NCI-H2227 (cell line): ENCODE data around the gene AFAP1L1.

ENCODE experiments used
- DNase-seq: peaks from one replicate; lab custom pipeline; 2025; ENCODE audit not compliant: unreplicated experiment; lab: John Stamatoyannopoulos, UW

AFAP1L1 gene

DNA sequence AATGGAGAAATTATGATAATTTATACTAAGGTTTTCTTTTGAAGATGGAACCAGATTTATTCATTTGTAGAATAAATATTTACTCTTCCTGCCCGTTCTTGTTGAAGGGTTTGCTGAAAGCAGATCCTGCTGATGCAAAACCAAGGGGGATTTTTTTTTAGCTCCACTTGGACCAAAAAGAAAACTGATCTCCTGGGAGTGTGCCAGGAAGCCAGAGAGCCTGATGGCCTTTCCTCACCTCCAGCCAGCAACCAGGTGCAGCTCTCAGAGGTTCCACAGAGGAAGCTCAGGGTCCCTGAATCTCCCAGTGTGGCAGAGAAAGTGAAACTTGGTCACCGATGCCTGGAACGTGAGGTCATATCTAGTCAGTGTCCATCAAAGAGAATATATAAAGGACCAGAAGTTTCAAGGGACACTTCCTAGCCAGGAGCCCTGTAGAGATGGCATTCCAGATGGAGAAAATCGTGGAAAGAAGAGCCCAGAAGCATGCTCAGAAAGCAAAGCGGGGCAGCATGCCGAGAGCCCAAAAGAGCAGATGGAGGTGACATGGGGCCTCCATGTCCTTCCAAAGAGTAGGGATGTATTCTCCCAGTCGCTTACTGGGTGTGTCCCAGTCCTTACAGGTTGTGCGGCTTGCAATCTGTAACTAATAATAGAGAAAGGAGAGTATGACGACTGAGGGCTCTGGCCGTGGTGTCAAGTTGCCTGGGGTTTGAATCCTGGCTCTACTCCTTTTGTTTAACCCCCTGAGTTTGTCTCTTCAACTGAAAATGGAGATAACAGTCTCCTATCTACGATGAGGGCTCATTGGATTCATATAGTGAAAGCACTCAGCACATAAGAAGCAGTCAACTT lies 12.2 kb downstream of the AFAP1L1 start:
- DNase-seq, result no peak

DNA sequence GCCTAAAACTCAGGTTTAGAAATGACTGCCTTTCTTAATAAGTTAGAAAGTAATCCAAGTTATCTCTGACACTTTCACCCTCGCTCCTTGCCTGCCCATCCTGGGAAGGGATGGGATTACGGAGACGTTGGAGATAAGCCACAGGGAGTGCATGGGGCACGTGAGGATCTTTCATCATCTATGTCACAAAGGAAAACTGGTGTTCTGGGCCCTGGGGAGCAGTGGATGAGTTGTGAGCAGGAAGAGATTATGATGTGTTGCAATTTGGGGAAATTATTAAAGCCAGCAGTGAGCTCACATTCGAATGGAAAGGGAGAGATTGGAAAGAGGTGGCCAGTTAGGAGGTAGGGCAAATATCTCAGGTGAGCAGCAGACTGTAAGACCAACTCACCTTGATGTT lies 12.8 kb downstream of the AFAP1L1 start:
- no peak for DNase-seq

DNA sequence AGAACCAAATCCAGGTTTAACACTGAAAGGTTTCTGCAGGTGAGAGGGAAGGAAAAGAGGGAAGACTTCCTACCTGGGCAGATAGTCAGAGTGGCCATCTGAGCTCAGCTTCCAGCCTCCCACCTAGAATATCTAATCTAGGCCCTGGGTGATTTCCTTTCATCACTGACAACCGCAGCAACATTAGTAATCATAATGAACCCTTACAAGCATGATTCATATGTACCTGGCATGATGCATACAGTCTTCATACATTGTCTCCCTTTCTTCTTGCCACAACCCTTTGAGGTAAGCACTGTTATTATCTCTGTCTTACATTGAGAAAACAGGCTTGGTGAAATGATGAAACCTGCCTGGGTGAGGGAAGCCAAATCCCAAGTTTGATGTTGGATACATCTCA lies 13.5 kb downstream of the AFAP1L1 start:
- no peak for DNase-seq

DNA sequence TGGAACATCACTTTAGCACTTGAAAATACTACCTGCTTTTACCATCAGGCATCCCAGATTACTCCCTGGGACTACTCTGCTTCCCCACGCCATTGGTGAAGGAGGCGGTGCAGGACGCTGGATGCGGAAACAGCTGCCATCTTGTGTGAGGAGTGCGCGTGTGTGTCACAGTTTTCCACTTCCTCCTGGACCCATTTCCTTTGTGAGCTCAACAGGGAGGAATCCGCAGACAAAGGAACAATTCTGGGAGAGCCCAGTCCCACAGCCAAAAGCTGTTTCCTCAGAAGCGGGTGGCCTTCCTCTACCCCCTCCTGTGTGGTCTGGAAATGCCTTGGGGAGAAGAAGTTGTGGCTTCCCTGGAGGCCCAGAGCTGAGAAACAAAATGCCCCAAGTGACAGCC lies 16.8 kb downstream of the AFAP1L1 start:
- DNase-seq, result no peak

DNA sequence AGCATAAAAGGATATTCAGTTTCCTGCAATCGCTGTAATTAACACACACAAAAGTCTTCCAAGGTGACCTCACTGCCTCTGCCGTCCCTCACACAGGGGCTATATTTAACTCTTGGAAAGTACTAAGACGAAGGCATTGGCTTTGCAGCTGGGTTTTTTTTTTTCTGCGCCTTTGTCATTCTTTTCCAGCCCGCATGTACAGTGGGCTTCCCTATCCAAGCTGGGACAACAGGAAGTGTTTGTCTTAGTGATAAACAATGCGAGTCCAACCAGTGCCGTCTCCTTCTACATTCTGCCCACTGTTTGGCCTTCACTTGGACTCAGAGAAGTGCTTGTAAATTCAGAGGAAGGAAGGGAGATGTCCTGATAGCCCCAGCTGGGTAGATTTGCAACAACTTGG lies 17.6 kb downstream of the AFAP1L1 start:
- DNase-seq, result no peak

DNA sequence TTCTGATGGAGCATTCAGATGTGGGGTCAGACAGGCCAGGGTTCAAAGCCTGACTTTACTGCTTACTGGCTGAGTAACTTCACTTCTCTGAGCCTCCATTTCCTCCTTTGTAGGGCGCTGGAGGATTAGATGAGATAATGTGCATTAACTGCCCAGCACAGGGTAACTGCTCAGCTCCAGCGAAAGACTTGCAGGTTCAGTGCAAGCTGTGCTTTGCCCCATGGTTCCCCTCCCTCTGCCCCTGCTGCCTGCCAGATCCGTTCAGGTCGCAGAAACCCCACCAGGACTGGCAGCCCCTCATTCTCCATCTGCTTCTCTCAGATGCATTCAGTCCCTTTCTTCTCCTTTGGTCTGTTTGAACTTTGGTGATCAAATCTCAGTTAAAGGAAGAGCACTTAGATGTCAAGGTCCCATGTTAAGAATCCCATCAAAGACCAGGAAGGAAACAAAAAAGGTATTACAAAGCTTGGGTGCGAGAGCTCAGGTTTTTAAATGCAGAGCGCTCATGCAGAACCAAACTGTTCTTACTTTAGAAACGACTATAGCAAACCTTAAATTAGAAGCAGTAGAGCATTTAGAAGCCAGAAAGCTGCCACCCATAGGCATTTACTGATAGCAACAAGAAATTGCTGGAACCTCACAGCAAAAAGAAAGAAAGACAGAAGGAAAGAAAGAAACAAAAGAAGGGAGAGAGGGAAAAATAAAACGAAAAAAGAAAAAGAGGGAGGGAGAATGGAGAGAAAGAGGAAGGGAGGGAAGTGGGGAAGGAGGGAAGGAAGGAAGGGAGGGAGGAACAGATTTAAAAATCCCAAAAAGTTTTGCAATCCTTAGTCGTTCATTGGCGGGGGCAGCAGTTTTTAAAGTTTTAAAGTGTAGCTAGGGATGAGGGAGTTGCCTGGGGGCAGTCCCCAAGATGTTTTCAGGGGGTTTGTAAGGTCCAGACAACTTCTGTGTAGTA lies 23.5 kb downstream of the AFAP1L1 start:
- no peak for DNase-seq

DNA sequence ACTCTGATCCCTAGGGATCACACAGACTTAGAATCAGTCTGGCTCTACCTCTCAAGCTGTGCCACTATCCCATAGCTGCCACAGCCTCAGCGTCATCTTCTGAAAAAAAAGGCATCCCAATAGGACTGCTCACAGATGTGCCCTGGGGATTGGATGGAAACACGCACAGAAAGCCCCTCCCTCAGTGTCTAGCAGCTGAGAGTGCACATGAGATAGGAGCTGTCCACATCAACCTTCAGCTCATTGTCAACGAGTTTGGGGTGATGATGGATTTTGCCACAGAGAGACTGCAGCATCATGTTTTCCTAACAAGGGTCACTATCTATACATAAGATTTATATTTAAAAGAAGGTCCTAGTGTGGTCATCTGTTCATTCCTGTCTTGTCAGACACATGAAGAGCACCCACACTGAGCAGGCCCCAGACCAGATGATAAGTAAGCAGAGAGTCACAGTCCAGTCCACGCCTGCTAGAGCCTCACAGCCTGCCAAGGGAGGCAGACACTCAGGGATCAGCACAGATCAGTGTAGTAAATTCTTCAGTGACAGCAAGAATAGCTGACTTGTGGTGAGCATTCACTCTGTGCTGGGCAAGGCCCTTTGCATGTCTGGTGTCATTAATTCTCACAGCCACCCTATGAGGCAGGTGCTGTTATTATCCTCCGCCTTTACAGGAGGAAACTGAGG lies 25.8 kb downstream of the AFAP1L1 start:
- DNase-seq, result no peak

DNA sequence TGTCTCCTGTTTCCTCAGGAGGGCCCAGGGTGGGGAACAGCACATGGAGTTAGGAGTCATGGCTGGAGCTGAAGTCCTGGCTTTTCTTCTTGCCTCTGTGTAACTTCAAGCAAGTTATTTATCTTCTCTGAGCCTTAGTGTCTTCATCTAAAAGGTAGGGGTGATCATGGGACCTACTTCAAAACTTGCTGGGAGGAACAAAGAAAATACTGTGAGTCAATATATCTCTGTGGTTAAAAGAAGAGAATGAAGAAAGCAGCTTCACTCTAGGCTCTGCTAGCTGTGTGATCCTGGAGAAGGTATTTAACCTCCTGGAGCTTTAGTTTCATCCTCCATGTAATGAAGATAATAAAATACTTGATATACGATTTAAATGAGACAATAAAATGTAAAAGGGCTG lies 26.5 kb downstream of the AFAP1L1 start:
- DNase-seq, result no peak

DNA sequence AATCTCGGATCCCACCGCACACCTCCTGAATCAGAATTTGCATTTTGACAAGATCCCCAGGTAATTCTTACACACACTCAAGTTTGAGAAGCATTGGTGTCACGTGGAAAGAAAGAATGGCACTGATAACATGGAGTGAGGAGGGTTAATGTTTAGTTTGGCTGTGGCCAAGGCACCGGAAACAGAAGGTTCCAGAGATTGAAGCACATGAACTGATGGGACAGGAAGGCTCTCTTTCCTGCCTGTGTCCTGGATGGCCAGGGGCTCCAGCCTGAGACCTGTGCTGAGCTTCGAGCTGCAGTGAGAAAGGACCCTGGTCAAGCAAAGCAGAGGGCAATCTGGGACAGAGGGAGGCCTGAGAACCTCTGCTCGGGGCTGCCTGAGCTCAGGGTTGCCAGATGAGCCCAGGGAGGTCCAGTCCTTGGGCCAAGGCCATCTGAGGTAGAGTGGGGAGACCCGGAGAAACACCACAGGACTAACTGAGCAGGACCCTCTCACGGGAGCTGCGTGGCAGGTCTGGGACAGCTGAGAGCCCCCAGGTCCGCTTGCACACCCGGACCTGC lies 27.3 kb downstream of the AFAP1L1 start:
- DNase-seq, result no peak

DNA sequence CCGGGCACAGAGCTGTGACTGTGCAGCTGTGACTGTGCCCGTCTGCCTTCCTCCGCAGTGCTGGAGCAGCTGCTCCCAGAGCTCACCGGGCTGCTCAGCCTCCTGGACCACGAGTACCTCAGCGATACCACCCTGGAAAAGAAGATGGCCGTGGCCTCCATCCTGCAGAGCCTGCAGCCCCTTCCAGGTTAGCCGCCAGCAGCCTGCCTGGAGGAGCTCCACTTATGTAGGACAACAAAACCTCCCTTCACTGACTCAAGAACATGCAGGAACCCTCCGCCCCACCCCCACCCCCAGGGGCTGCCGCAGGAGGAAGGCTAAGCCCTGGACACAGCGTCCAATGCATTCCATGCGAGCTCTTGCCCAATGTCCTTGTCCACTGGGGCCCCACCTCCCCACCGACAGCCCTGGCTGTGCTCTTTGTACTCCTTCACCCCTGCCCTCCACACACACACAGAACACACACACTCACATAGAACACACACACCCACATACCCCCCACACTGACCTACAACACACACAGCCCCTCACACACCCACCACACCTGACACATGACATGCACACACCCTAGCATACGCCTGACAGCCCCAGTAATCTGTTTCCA lies 27.9 kb downstream of the AFAP1L1 start:
- DNase-seq, result no peak

DNA sequence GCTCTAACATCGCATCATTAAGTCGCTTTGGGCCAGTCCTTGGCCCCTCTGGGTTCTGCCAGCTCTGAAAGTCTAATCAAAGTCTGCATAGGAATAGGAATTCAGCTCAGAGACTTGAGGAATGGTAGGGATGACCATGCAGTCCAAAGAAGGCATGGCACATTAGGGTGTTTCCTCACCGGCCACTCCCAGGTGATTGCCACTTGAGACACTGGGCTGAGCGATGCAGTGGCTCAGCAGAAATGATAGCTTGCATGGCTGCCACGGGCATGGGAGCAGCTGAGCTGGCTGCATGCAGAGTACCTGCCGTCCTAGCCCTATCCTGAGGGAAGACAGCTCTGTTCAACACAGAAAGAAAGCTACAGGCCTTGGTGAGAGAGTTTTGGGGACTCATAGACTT lies 28.8 kb downstream of the AFAP1L1 start:
- no peak for DNase-seq

DNA sequence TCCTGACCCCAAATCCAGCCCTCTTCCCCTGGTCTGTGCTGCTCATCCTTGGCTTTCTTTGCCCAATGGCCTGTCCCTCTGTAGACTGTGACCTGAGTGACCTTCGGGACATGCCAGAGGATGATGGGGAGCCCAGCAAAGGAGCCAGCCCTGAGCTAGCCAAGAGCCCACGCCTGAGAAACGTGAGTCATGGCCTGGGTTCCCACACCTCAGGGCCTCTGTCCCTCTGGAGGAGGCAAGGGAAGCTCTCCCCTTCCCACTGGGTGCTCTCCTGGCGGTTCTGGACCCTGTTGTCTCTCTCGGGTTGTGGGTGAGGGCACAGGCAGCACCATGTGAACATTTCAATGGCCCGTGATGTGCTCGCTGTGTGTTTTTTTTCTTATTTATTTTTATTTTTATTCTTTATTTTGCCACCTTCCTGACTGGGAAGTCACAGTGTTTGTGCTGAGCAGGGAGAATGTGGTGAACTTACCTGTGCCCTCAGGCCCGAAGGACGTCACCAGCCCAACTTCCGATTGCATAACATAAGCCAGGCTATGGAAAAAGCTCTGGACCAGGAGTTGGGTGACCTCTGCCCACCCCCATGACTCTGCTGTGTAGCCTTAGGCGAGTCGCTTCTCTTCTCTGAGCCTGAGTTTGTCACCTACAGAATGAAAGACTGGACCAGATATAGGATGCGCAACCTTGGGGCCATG lies 29.5 kb downstream of the AFAP1L1 start:
- no peak for DNase-seq

DNA sequence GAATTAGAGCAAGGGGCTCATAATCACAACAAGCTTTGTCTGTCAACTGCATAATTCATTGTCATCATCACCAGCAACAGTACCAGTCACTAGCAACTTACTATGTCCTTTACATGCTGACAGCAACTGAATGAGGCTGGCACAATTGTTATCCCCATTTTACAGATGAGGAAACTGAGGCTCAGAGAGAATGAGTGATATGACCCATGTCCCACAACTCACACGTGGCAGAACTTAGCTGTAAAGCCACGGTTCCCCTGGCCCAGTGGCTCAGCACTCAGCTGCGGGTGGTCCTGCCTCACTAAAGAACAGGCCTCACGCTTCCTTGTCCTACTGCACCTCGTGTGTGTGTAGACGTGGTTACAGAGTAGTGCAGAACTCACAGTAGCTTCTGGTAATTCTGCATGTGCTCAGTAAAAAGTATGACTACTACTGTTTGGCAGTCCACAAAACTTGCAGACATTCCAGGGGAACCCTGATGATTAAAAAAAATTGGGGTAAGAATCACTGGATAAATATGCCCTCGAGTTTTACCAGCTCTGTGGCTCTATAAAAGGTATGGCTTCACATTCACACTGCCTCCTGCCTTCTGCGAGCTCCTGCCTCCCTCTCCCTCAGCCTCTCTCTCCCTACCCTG lies 30.2 kb downstream of the AFAP1L1 start:
- DNase-seq, result no peak

DNA sequence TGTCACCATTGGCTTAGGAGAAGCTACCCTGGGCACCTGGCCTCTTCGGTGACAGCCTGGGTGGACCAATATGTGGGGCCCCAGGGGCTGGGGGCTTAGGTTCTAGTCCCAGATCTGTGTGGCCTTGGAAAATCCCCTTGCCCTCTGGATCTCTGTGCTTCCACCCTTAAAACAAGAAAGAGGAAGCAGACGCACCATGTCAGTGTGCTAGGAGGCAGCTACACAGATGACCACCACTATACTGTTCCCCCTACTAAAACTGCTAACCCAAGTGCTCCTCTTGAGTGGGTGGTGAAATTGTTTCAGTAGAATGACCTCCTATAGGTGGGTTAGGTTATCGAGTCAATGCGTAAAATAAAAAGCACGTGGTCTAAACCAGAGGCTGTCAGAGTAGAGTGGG lies 31.0 kb downstream of the AFAP1L1 start:
- no peak for DNase-seq

DNA sequence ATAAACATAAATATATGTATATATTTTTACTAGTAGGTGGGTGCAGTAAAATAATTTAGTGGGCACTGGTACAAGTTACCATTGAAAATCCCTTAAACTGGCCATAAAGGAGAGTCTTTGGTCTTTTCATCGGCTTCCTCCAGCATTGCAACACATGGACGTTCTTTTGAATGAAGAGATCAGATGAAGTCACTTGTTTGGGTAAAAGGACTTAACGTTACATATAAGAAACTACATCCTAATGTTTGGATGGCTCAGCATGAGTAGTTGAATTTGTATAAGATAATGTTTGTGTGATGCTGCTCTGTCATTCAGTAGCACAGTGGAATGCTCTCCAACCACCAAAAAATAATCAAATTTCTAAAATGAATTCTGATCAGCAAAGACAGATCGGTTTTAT lies 31.6 kb downstream of the AFAP1L1 start:
- no peak for DNase-seq

DNA sequence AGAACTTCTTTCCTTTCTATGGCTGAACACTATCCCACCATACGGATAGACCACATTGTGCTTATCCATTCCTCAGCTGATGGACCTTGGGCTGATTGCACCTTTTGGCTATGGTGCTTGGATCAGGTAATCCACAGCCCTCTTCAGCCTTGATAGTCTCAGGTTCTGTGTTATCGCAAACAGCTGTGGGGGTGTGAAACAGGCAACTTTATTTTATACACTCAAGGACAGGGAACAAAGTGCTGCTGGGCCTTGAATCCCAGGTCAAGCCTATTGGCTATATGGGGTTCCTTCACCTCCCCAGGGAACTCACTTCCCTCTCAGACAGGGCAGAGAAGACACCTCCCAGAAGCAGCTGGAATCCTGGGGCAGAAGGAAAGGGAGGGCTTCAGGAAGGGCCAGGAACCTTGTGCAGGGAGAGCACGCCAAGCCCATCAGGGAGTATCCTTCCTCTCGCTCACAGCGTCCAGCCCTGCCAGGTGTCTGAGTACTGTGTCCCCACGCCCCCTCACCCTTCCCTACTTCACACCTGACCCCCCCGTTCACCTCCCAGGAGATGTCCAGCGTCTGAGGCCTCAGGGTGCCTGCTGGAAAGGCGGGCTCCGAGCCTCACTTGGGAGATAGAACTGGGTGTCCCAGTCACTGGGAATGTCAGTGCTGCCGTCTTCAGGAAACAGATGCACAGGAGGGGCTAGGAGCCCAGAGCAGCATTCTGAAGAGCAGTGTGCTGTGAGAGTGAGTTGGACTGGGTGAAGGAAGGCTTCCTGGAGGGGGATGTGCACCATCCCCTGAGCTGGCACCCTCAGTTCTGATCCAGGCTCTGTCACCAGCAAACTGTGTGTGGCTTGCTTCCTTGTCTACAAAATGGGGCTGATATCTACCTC lies 32.8 kb downstream of the AFAP1L1 start:
- no peak for DNase-seq

DNA sequence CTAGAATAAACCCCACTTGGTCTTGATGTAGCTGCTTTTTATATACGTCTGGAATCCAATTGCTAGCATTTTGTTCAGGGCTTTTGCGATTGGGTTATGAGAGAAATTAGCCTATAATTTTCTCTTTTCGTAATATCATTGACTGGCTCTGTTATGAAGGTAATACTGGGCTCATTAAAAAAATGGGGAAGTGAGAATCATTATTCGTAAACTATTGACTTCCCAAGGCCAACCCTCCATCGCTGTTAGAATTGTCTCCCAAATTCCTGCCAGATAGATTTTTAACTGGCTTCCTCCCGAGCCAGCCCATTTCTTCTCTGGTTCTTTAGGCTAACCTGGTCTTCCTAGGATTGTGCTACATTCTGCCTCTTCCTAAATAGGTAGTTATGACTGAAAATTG lies 37.7 kb downstream of the AFAP1L1 start:
- DNase-seq, result no peak

DNA sequence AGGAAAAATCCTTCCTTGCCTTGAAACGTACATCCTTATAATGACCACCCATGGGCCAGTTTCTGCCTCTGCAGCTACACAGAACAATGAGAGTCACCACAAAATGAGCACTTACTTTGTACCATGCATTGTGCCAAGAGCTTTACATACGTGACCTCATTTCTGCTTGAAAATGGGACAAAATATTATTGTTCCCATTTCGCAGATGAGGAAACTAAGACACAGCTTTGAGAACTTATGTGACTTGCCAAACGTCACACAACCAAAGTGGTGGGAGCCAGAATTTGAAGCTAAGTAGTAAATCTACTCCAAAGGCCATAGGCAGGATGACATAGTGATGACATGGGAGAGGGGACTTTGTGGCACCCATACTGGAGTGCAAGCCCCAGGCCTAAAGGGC lies 38.8 kb downstream of the AFAP1L1 start:
- no peak for DNase-seq
